Cerebellar nuclear complex (tissue), 1 donor: Measurements from ENCODE around the gene EME1.
"Not testable (repeated sequence)": the region's sequence is repeated elsewhere in the genome, so short reads cannot be mapped to it uniquely, and the experiment has no call there.

Source experiments
- DNase-seq, 2 experiments: peaks; one replicate each; lab custom pipeline; 2025; lab: John Stamatoyannopoulos, UW

Gene EME1

DNA sequence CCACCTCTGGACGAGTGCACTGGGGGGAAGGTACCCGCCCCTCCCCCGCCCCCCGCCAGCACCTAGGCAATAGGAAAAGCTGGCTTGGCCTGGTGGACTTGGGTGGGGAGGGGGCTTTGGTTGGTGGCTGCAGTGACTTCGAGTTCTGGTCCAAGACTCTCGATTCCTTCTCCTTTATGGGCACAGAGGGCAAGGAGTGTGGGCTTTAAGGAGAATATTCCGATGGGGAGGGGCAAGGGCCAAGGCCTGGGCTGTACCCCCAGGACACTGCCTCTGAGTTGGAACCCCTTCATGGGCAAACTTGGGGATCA is 53.4 kb downstream of the EME1 start:
- no peak for DNase-seq

DNA sequence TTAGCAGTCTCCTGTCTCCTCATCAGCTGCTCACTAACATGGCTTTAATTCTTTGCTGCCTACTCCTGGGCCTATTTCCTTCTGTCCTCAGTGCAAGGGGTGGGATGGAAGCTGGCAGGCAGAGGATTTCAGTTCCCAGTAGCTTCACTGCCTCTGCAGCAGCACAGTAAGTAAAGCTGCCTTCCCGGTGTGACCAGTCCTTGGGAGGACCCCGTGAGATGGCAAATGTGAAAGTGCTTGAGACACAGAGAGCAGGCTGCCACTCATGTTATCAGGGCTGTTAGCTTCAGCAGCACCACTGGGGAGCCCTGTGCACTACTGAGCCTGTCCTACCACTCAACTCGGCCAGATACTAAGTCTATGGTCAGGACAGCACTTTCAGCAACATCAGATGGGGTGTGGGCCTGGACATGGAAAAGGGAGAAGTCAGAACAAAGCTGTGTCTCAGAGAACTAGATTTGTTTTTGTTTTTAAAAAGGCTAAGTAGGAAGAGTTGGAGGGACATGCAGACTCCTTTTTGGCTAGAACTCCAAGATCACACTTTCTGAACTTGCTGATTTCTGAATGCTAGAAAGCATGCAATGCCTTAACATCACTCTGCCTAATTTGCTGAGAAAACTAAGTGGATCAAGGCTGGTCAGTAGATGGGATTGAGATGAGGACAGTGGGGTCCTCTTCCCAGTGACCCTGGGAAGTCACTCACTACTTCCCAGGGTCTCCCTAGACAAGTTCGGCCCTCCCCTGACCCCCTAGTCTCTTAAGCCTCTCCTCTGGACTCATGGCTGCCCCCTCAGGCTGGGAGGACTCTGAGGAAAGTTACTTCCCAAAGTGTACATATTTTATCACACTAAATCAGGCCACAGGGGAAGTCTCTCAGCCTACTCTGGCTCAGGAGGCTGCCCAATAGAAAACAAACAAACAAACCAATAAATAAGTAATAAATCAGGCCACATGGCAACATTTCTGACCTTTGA is 54.1 kb downstream of the EME1 start:
- no peak for DNase-seq

DNA sequence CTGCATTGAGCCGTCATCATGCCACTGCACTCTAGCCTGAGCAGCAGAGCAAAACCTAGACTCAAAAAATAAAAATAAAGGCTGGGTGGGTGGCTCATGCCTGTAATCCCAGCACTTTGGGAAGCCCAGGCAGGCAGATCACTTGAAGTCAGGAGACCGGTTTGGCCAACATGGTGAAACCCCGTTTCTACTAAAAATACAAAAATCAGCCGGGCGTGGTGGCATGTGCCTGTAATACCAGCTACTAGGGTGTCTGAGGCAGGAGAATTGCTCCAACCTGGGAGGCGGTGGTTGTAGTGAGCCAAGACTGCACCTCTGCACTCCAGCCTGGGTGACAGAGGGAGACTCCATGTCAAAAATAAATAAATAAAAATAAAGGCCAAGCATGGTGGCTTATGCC is 55.1 kb downstream of the EME1 start:
- DNase-seq, result not testable (repeated sequence)

DNA sequence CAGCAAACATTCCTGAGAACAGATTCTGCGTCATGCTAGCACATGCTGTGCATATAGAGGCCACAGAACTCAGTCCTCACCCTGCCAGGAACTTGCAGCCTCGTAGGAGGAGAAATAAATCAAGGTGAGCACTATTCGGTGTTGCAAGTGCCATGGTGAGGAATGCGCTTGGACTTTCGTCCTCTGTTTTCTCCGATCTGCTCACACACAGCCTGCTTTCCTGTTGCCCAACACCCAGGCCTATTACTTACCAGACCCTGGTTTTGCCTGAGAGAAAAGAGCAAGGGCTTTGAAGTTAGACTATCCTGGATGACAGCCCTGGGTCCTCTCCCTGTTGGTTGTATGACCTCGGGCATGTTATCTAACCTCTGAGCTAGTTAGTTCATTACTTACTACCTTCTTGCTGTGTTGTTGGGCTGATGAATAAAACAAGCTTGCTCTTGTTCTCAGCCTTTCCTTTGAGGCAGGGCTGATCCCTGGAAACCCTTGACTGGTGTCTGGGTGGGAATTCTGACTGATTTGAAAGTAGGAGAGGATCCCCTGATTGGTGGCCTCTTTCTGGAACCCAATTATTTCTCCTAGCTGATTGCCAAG is 55.9 kb downstream of the EME1 start:
- no peak for DNase-seq

DNA sequence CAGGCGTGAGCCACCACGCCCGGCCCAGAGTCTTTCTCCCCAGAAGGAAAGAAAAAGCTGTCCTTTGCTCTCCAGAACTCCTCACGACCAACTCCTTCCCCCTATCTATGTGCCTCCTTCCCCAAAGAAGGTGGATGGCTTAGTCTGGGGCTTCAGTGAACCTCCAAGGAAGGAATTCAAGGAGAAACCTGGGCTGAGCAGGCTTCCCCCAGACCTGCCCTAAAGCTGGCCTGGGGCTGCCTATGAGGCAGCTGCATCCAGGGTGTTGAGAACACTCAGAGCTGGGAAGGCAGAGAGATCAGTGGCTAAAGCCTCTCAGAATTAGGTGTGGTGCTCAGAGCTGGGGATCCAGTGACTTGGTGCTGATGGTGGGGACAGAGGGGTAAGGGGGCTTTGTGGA is 56.8 kb downstream of the EME1 start:
- DNase-seq, result no peak
